OCI-LY7 (cell line): ENCODE data around the gene KIF4B. TPM values are rescaled to one million over a fixed set of nuclear protein-coding genes. Genes with fewer than 3 reads are reported as not detected.

Experiments used
- BruUV-seq: library from RNA; stranded (reverse); fragments of 400-500 nt; replicated peaks from 2 replicates; lab custom pipeline; 2021; lab: Mats Ljungman, UMichigan
- CTCF ChIA-PET: fragments of 300-600 bp; sonication (Branson Sonifier 250); formaldehyde crosslinking; loops from one replicate; lab custom pipeline; 2022; ENCODE audit warnings: antibody characterized with exemption; ENCODE audit not compliant: unreplicated experiment; lab: Charles Lee
- POLR2A ChIA-PET: fragments of 300-600 bp; sonication (Branson Sonifier 250); formaldehyde crosslinking; loops from one replicate; lab custom pipeline; 2022; ENCODE audit warnings: antibody characterized with exemption; lab: Charles Lee
- DNase-seq: peaks from one replicate; pipeline ENCODE4 v3.0.0-alpha.2; 2015; ENCODE audit warnings: low spot score
- H2AFZ ChIP-seq: fragments of 200-600 bp; sonication (generic), shearing (Covaris generic); 2 replicates; pipeline ENCODE4 v1.6.1; 2014; ENCODE audit warnings: mild to moderate bottlenecking, antibody characterized with exemption, low read length, moderate library complexity
- H3K27ac ChIP-seq: fragments of 200-600 bp; sonication (generic); 2 replicates; pipeline ENCODE4 v1.5.1; 2014; ENCODE audit warnings: mixed run types, low read depth, mild to moderate bottlenecking, moderate library complexity, low read length, inconsistent platforms; ENCODE audit not compliant: poor library complexity, severe bottlenecking
- H3K36me3 ChIP-seq: fragments of 200-600 bp; sonication (generic); 2 replicates; pipeline ENCODE4 v1.6.1; 2014; ENCODE audit warnings: mild to moderate bottlenecking, antibody characterized with exemption, low read length, moderate library complexity, mixed read lengths; ENCODE audit not compliant: insufficient read depth
- H3K4me1 ChIP-seq: fragments of 200-600 bp; sonication (generic); 2 replicates; pipeline ENCODE4 v1.5.1; 2014; ENCODE audit warnings: mild to moderate bottlenecking, low read length; ENCODE audit not compliant: insufficient read depth, poor library complexity, severe bottlenecking
- H3K4me2 ChIP-seq: fragments of 200-600 bp; sonication (generic); 2 replicates; pipeline ENCODE4 v1.6.1; 2014; ENCODE audit warnings: mild to moderate bottlenecking, low read length
- H3K4me3 ChIP-seq: fragments of 200-600 bp; sonication (generic); 2 replicates; pipeline ENCODE4 v1.5.1; 2014; ENCODE audit warnings: mild to moderate bottlenecking, low read depth, low read length; ENCODE audit not compliant: poor library complexity, severe bottlenecking
- H3K79me2 ChIP-seq: fragments of 200-600 bp; sonication (generic); 2 replicates; pipeline ENCODE4 v1.6.1; 2016; ENCODE audit warnings: low read depth, mild to moderate bottlenecking, low read length, moderate library complexity, mixed read lengths; ENCODE audit not compliant: insufficient read depth
- H3K9me2 ChIP-seq: fragments of 200-600 bp; sonication (generic); 2 replicates; pipeline ENCODE4 v1.6.1; 2016; ENCODE audit warnings: mild to moderate bottlenecking, low read length, mixed read lengths; ENCODE audit not compliant: insufficient read depth
- H3K9me3 ChIP-seq: fragments of 200-600 bp; sonication (generic); 2 replicates; pipeline ENCODE4 v1.6.1; 2014; ENCODE audit warnings: mild to moderate bottlenecking, mixed run types, low read length, mixed read lengths
- H4K20me1 ChIP-seq: fragments of 200-600 bp; sonication (generic); 2 replicates; pipeline ENCODE4 v1.6.1; 2014; ENCODE audit warnings: mild to moderate bottlenecking, antibody characterized with exemption, low read length, moderate library complexity, mixed read lengths; ENCODE audit not compliant: insufficient read depth
- CTCF ChIP-seq: fragments of 200-600 bp; sonication (generic); conservative IDR thresholded peaks from 2 replicates; pipeline ENCODE4 v1.5.1; 2014; ENCODE audit warnings: mild to moderate bottlenecking, antibody characterized with exemption, low read length, moderate library complexity, mixed read lengths
- EZH2phosphoT487 ChIP-seq: fragments of 200-600 bp; sonication (generic); IDR thresholded peaks from 2 replicates; pipeline ENCODE4 v1.6.1; 2018; ENCODE audit warnings: low read depth, borderline replicate concordance, mild to moderate bottlenecking, mixed run types, antibody characterized with exemption, low read length, moderate library complexity, mixed read lengths
- intact Hi-C: fragments of 100-400 bp; cut with micrococcal nuclease; formaldehyde crosslinking; loops from one replicate; pipeline ENCODE4 v1.10.0; 2022; ENCODE audit not compliant: unreplicated experiment
- total RNA-seq, 2 experiments: library from RNA; depleted of rRNA in 1 of 2; stranded (reverse); fragments of >200 nt in 1 of 2; shearing (Covaris generic) in 1 of 2; gene quantifications; 2 replicates each; pipeline ENCODE4 v1.2.3, GENCODE V29; 2014 to 2022

Gene KIF4B
- total RNA-seq, 2 experiments from 2014 or later = not detected

DNA sequence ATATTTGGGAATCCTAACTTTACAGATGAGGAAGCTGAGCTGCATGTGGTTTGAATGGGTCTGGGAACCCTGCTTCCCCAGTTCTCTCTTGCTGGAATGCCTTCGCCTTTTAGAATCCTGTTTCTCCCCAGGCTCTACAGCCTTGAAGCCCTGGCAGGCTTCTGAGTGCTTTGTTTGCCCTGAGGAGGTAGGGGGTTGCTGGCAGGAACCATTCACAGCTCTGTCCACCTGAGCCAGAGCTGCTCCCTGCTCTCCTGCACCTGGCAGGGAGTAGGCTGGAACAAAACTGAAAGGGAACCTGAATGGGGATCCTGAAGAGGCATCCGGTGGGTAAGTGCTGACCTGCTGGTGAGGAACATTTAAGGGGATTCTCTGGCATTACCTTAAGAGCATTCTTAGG, 33.0 kb downstream of the KIF4B start:
- Histone ChIP-seq H3K36me3 (no peaks in the 10 kb centered on the region), H2AFZ (no peak overlapping the region), H3K4me1 (no peaks in the 10 kb centered on the region), H4K20me1 (no peaks in the 10 kb centered on the region), H3K27ac (no peak overlapping the region), H3K4me2 (no peak overlapping the region), H3K4me3 (no peak overlapping the region), H3K79me2 (no peaks in the 10 kb centered on the region), H3K9me3 (no peaks in the 10 kb centered on the region), H3K9me2 (no peaks in the 10 kb centered on the region)
- ChIA-PET POLR2A (no interaction called here), CTCF (no interaction called here)
- no peak for DNase-seq
- TF ChIP-seq CTCF (no peak), EZH2phosphoT487 (no peak)
- intact Hi-C loops = no loop called here
- BruUV-seq = no TSS peak

- Histone ChIP-seq H3K79me2 (no peaks in the 10 kb centered on the region), H4K20me1 (no peaks in the 10 kb centered on the region), H3K36me3 (no peaks in the 10 kb centered on the region), H3K27ac (no peak overlapping the region), H3K4me1 (no peaks in the 10 kb centered on the region), H2AFZ (no peak overlapping the region), H3K9me2 (no peaks in the 10 kb centered on the region), H3K4me3 (no peak overlapping the region), H3K9me3 (no peaks in the 10 kb centered on the region), H3K4me2 (no peak overlapping the region)
- ChIA-PET CTCF (no interaction called here), POLR2A (no interaction called here)
- DNase-seq = no peak
- TF ChIP-seq EZH2phosphoT487 = no peak
- TF ChIP-seq CTCF = no peak
- no TSS peak for BruUV-seq
- intact Hi-C loops = no loop called here
These were observed 34.3 kb downstream of the KIF4B start for GRCh38 chr5:155047818-155048217.

- Histone ChIP-seq H3K9me2 (no peaks in the 10 kb centered on the region), H3K27ac (no peak overlapping the region), H3K36me3 (no peaks in the 10 kb centered on the region), H3K9me3 (no peaks in the 10 kb centered on the region), H3K4me1 (no peaks in the 10 kb centered on the region), H3K4me3 (no peak overlapping the region), H4K20me1 (no peaks in the 10 kb centered on the region), H2AFZ (no peak overlapping the region), H3K79me2 (no peaks in the 10 kb centered on the region), H3K4me2 (no peak overlapping the region)
- CTCF ChIA-PET = no interaction called here
- POLR2A ChIA-PET = interaction anchor here (0.6 kb wide), 1 partner anchor 419 kb away, joined by 3 read pairs; no protein-coding TSS in a partner anchor
- TF ChIP-seq CTCF (peak; percentile 68), EZH2phosphoT487 (no peak)
- peak; percentile 11 for DNase-seq
- intact Hi-C loops = no loop called here
- BruUV-seq = no TSS peak
These were observed 36.2 kb downstream of the KIF4B start for GRCh38 chr5:155049569-155050383.
